HepG2 (cell line): ENCODE measurements around the gene GRIK5. TPM values are rescaled to one million over a fixed set of nuclear protein-coding genes. Genes with fewer than 3 reads are reported as not detected.

ENCODE experiments used
- FOXM1 ChIP-seq: sonication (generic); formaldehyde crosslinking; IDR thresholded peaks from 2 replicates; pipeline ENCODE4 v1.5.0; 2020; ENCODE audit warnings: missing genetic modification reagents
- GZF1 ChIP-seq: sonication (generic); formaldehyde crosslinking; IDR thresholded peaks from 2 replicates; pipeline ENCODE4 v1.5.1; 2020; ENCODE audit warnings: mild to moderate bottlenecking, missing genetic modification reagents
- MIER3 ChIP-seq: IDR thresholded peaks from 2 replicates; pipeline ENCODE4 v1.6.1; 2016; ENCODE audit warnings: missing compliant biosample characterization, borderline replicate concordance
- MXD4 ChIP-seq: IDR thresholded peaks from 2 replicates; pipeline ENCODE4 v1.6.1; 2016; ENCODE audit warnings: mild to moderate bottlenecking, missing biosample characterization, missing genetic modification reagents
- NFE2L1 ChIP-seq: sonication (generic); formaldehyde crosslinking; IDR thresholded peaks from 2 replicates; pipeline ENCODE4 v1.4.0; 2020; ENCODE audit warnings: missing genetic modification reagents, mild to moderate bottlenecking, borderline replicate concordance
- NR1H2 ChIP-seq: sonication (generic); formaldehyde crosslinking; IDR thresholded peaks from 2 replicates; pipeline ENCODE4 v1.8.1; 2022; ENCODE audit warnings: low read depth, missing genetic modification reagents, borderline replicate concordance
- RARA ChIP-seq: IDR thresholded peaks from 2 replicates; pipeline ENCODE4 v1.6.1; 2016; ENCODE audit warnings: missing genetic modification reagents, missing compliant biosample characterization
- SSRP1 ChIP-seq: IDR thresholded peaks from 2 replicates; pipeline ENCODE4 v1.6.1; 2016; ENCODE audit warnings: control low read depth
- TOE1 ChIP-seq: sonication (generic); formaldehyde crosslinking; IDR thresholded peaks from 2 replicates; pipeline ENCODE4 v1.4.0; 2020; ENCODE audit warnings: mild to moderate bottlenecking, missing genetic modification reagents
- ZFP41 ChIP-seq: sonication (generic); formaldehyde crosslinking; IDR thresholded peaks from 2 replicates; pipeline ENCODE4 v1.4.0; 2020; ENCODE audit warnings: mild to moderate bottlenecking, missing genetic modification reagents, borderline replicate concordance
- ZFY ChIP-seq: sonication (generic); formaldehyde crosslinking; IDR thresholded peaks from 2 replicates; pipeline ENCODE4 v1.4.0; 2020; ENCODE audit warnings: missing genetic modification reagents
- ZNF33B ChIP-seq: sonication (generic); formaldehyde crosslinking; IDR thresholded peaks from 2 replicates; pipeline ENCODE4 v1.5.1; 2020; ENCODE audit warnings: mild to moderate bottlenecking, missing genetic modification reagents
- ZNF501 ChIP-seq: sonication (generic); formaldehyde crosslinking; IDR thresholded peaks from 2 replicates; pipeline ENCODE4 v1.5.1; 2020; ENCODE audit warnings: mild to moderate bottlenecking, moderate library complexity, missing genetic modification reagents
- ZNF619 ChIP-seq: sonication (generic); formaldehyde crosslinking; IDR thresholded peaks from 2 replicates; pipeline ENCODE4 v1.4.0; 2020; ENCODE audit warnings: mild to moderate bottlenecking, missing genetic modification reagents
- ZNF737 ChIP-seq: sonication (generic); formaldehyde crosslinking; IDR thresholded peaks from 2 replicates; pipeline ENCODE4 v1.5.0; 2020; ENCODE audit warnings: missing genetic modification reagents, mild to moderate bottlenecking, borderline replicate concordance
- polyA plus RNA-seq, 8 experiments: library from polyadenylated mRNA; depleted of rRNA in 3 of 8; stranded (reverse) in 7 of 8; unstranded in 1 of 8; fragments of >200 nt; fragmentation: Illumina TruSeq in 4 of 8; extraction: Trizol in 4 of 8; gene quantifications; 2 replicates each; pipeline versions ENCODE4 v1.2.1 to v1.2.3, GENCODE V29; 2011 to 2016; ENCODE audit warnings: low read depth in 4 of 8, missing spikeins in 1 of 8, mixed read lengths in 1 of 8; ENCODE audit not compliant: insufficient read depth in 1 of 8
- total RNA-seq, 5 experiments: library from RNA; depleted of rRNA; stranded (reverse); fragments of >200 nt; fragmentation: Illumina TruSeq; extraction: Trizol; gene quantifications; 2 replicates each; pipeline ENCODE4 v1.2.3, GENCODE V29; 2016; ENCODE audit warnings: low read depth in 1 of 5
- TF ChIP-seq, protein P1 (sequence below): sonication (generic); formaldehyde crosslinking; IDR thresholded peaks from 2 replicates; pipeline ENCODE4 v1.4.0; 2020; ENCODE audit warnings: missing genetic modification reagents
- TF ChIP-seq, protein P2 (sequence below): sonication (generic); formaldehyde crosslinking; IDR thresholded peaks from 2 replicates; pipeline ENCODE4 v1.9.0; 2022; ENCODE audit warnings: low read depth, missing genetic modification reagents
- TF ChIP-seq, protein P3 (sequence below), 2 experiments: sonication (generic) in 1 of 2; formaldehyde crosslinking in 1 of 2; IDR thresholded peaks; 2 replicates each; pipeline versions ENCODE4 v1.4.0 to v1.6.1; 2016 to 2020; ENCODE audit warnings: borderline replicate concordance in 1 of 2, low read depth in 1 of 2, mild to moderate bottlenecking in 1 of 2, missing genetic modification reagents in 1 of 2
- TF ChIP-seq, protein P4 (sequence below): sonication (generic); formaldehyde crosslinking; IDR thresholded peaks from 2 replicates; pipeline ENCODE4 v1.4.0; 2020; ENCODE audit warnings: missing genetic modification reagents
- TF ChIP-seq, protein P5 (sequence below): sonication (generic); formaldehyde crosslinking; IDR thresholded peaks from 2 replicates; pipeline ENCODE4 v1.8.0; 2022; ENCODE audit warnings: mild to moderate bottlenecking, missing genetic modification reagents

GRIK5 gene
- total and polyA plus RNA-seq, 2 of the 13 experiments (the other 11 are each of a cell fraction or from before 2014, with no cell fraction given) = not detected

DNA sequence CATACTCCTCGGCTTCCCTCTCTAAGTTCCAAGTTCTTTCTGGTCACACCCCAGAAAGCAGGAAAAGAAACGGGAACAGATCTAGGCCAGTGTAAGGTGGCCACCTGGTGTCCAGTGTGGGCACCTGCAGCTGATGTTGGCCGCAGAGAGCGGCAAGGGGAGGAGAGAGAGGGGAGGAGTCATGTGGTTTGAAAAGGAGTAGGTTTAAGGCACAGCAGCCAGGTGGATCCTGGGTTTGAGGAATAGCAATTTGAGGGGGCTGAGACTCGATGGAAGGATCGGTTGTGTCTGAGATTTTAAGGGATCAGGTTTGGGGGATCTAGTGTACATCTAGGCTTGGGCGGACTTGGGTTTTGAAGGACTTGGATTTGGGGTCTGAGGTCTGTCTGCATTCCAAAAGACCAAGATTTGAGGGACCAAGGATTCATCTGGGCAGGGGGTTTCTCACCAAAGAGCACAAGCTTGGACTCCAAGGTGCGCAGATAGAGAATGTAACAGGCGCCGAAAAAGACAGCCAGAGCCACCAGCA, 112.1 kb downstream of the GRIK5 start (continued):
- TF ChIP-seq ZNF737 (CRISPR knock-in tag) = no peak
- no peak for TF ChIP-seq MIER3
- TF ChIP-seq NFE2L1 = no peak
- TF ChIP-seq ZNF501 = peak; percentile 17; the same call in 1 of the 2 replicates
- no peak for TF ChIP-seq FOXM1 (CRISPR knock-in tag)
- no peak for TF ChIP-seq MXD4
- TF ChIP-seq ZFY (CRISPR knock-in tag) = no peak
- TF ChIP-seq ZNF619 (CRISPR knock-in tag) = no peak
- TF ChIP-seq, protein P1, sequence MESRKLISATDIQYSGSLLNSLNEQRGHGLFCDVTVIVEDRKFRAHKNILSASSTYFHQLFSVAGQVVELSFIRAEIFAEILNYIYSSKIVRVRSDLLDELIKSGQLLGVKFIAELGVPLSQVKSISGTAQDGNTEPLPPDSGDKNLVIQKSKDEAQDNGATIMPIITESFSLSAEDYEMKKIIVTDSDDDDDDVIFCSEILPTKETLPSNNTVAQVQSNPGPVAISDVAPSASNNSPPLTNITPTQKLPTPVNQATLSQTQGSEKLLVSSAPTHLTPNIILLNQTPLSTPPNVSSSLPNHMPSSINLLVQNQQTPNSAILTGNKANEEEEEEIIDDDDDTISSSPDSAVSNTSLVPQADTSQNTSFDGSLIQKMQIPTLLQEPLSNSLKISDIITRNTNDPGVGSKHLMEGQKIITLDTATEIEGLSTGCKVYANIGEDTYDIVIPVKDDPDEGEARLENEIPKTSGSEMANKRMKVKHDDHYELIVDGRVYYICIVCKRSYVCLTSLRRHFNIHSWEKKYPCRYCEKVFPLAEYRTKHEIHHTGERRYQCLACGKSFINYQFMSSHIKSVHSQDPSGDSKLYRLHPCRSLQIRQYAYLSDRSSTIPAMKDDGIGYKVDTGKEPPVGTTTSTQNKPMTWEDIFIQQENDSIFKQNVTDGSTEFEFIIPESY (CRISPR knock-in tag) = no peak
- TF ChIP-seq, protein P2, sequence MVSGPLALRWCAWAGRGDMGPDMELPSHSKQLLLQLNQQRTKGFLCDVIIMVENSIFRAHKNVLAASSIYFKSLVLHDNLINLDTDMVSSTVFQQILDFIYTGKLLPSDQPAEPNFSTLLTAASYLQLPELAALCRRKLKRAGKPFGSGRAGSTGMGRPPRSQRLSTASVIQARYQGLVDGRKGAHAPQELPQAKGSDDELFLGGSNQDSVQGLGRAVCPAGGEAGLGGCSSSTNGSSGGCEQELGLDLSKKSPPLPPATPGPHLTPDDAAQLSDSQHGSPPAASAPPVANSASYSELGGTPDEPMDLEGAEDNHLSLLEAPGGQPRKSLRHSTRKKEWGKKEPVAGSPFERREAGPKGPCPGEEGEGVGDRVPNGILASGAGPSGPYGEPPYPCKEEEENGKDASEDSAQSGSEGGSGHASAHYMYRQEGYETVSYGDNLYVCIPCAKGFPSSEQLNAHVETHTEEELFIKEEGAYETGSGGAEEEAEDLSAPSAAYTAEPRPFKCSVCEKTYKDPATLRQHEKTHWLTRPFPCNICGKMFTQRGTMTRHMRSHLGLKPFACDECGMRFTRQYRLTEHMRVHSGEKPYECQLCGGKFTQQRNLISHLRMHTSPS (CRISPR knock-in tag) = no peak
- TF ChIP-seq ZFP41 = no peak
- no peak for TF ChIP-seq RARA (CRISPR knock-in tag)
- TF ChIP-seq, protein P3, sequence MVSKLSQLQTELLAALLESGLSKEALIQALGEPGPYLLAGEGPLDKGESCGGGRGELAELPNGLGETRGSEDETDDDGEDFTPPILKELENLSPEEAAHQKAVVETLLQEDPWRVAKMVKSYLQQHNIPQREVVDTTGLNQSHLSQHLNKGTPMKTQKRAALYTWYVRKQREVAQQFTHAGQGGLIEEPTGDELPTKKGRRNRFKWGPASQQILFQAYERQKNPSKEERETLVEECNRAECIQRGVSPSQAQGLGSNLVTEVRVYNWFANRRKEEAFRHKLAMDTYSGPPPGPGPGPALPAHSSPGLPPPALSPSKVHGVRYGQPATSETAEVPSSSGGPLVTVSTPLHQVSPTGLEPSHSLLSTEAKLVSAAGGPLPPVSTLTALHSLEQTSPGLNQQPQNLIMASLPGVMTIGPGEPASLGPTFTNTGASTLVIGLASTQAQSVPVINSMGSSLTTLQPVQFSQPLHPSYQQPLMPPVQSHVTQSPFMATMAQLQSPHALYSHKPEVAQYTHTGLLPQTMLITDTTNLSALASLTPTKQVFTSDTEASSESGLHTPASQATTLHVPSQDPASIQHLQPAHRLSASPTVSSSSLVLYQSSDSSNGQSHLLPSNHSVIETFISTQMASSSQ (IDR thresholded peaks at IDR 0.05; ENCODE audit: low read depth) = no peak
- TF ChIP-seq, protein P3 (CRISPR knock-in tag; IDR thresholded peaks at IDR 0.05; ENCODE audit: borderline replicate concordance) = no peak
- TF ChIP-seq SSRP1 = no peak
- TF ChIP-seq, protein P4, sequence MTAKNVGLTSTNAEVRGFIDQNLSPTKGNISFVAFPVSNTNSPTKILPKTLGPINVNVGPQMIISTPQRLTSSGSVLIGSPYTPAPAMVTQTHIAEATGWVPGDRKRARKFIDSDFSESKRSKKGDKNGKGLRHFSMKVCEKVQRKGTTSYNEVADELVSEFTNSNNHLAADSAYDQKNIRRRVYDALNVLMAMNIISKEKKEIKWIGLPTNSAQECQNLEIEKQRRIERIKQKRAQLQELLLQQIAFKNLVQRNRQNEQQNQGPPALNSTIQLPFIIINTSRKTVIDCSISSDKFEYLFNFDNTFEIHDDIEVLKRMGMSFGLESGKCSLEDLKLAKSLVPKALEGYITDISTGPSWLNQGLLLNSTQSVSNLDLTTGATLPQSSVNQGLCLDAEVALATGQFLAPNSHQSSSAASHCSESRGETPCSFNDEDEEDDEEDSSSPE = peak; percentile 31; the same call in 1 of the 2 replicates
- no peak for TF ChIP-seq ZNF33B (CRISPR knock-in tag)
- TF ChIP-seq, protein P5, sequence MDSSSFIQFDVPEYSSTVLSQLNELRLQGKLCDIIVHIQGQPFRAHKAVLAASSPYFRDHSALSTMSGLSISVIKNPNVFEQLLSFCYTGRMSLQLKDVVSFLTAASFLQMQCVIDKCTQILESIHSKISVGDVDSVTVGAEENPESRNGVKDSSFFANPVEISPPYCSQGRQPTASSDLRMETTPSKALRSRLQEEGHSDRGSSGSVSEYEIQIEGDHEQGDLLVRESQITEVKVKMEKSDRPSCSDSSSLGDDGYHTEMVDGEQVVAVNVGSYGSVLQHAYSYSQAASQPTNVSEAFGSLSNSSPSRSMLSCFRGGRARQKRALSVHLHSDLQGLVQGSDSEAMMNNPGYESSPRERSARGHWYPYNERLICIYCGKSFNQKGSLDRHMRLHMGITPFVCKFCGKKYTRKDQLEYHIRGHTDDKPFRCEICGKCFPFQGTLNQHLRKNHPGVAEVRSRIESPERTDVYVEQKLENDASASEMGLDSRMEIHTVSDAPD = no peak
- TF ChIP-seq TOE1 (CRISPR knock-in tag) = no peak
- no peak for TF ChIP-seq NR1H2 (CRISPR knock-in tag)
- TF ChIP-seq GZF1 (CRISPR knock-in tag) = no peak
